Measurements from ENCODE around the gene BCLAF1.
A peak's percentile ranks its signal among the peaks of the same experiment; 100 is the strongest.
"Not testable (repeated sequence)": the region's sequence is repeated elsewhere in the genome, so short reads cannot be mapped to it uniquely, and the experiment has no call there.

Gene BCLAF1

GRCh38 chr6:136236466-136237293 is 53.0 kb downstream of the BCLAF1 start:
- no peak for DNase-seq

- no peak for DNase-seq
Measured at GRCh38 chr6:136235233-136235564, 54.4 kb downstream of the BCLAF1 start.

GRCh38 chr6:136232701-136233100 is 56.9 kb downstream of the BCLAF1 start:
- no peak for DNase-seq

- no peak for DNase-seq
Measured at GRCh38 chr6:136230219-136230853, 59.3 kb downstream of the BCLAF1 start.

GRCh38 chr6:136228814-136229213 is 60.8 kb downstream of the BCLAF1 start:
- no peak for DNase-seq

- no peak for DNase-seq
Measured at GRCh38 chr6:136226674-136227377, 62.8 kb downstream of the BCLAF1 start.

GRCh38 chr6:136226027-136226673 is 63.5 kb downstream of the BCLAF1 start:
- peak; percentile 46 for DNase-seq

GRCh38 chr6:136225496-136225895 is 64.2 kb downstream of the BCLAF1 start:
- no peak for DNase-seq

GRCh38 chr6:136224974-136225373 is 64.7 kb downstream of the BCLAF1 start:
- not testable (repeated sequence) for DNase-seq

- DNase-seq = no peak
Measured at GRCh38 chr6:136216503-136217401, 72.9 kb downstream of the BCLAF1 start.

- no peak for DNase-seq
Measured at GRCh38 chr6:136213853-136214252, 75.8 kb downstream of the BCLAF1 start.

GRCh38 chr6:136213012-136213539 is 76.6 kb downstream of the BCLAF1 start:
- DNase-seq = no peak

- no peak for DNase-seq
Measured at GRCh38 chr6:136212608-136213007, 77.0 kb downstream of the BCLAF1 start.

- no peak for DNase-seq
Measured at GRCh38 chr6:136210398-136211165, 79.1 kb downstream of the BCLAF1 start.

- no peak for DNase-seq
Measured at GRCh38 chr6:136209496-136209895, 80.2 kb downstream of the BCLAF1 start.

- DNase-seq = no peak
Measured at GRCh38 chr6:136208783-136209182, 80.9 kb downstream of the BCLAF1 start.
